ENCODE data around the gene GOLGA8A. TPM values are rescaled to one million over a fixed set of nuclear protein-coding genes. Genes with fewer than 3 reads are reported as not detected.
"Not testable (repeated sequence)": the region's sequence is repeated elsewhere in the genome, so short reads cannot be mapped to it uniquely, and the experiment has no call there.

GOLGA8A gene
- total RNA-seq, 1 experiment from 2014 or later = 37.2 TPM

DNA sequence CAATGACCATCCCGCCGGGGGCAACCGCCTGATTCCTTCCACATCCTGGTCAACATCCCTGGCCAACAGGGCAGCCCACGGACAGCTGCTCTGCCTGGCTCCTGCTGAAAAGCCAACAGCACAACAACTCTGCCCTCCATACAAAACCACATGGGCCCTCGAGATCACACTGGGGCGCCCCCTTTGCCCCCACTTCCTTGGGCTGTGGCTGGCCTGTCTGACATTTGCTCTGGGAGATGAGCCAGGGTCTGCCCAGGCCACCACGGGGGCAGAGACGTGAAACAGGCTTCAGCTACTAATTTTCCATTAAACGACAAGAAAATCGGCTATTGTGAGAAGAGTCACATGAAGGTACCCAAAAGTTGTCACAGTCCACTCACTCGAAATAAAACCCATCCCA lies 16.7 kb downstream of the GOLGA8A start:
- CTCF ChIA-PET; intact Hi-C loops (cut with micrococcal nuclease); H3K27me3 ChIP-seq (ENCODE audit: insufficient read depth, low read length); RAD21 ChIA-PET (ENCODE audit: low non-redundant PET in 1 of 2, low total read pairs in 2 of 2, uncharacterized antibody in 2 of 2, unreplicated experiment in 2 of 2); H3K9ac ChIP-seq (ENCODE audit: low read length); H3K4me3 ChIP-seq (replicated peaks in 1 of 2; ENCODE audit: low read depth in 1 of 2, low read length in 2 of 2); H3K9me3 ChIP-seq (ENCODE audit: control insufficient read depth in 1 of 2, insufficient read depth in 1 of 2, low read depth in 1 of 2, low read length in 2 of 2); H3K36me3 ChIP-seq (ENCODE audit: control insufficient read depth in 1 of 2, insufficient read depth in 2 of 2, low read length in 2 of 2); H3K4me2 ChIP-seq (ENCODE audit: low read length); DNase-seq (ENCODE audit: low read depth, low spot score); POLR2A ChIA-PET; ATAC-seq; H4K20me1 ChIP-seq (ENCODE audit: insufficient read depth); H3K27ac ChIP-seq (ENCODE audit: low read depth, low read length); BruUV-seq (replicated peaks); H3K9me2 ChIP-seq (ENCODE audit: insufficient read depth); H3K4me1 ChIP-seq (ENCODE audit: control insufficient read depth in 1 of 2, insufficient read depth in 2 of 2, low read length in 2 of 2); H2AFZ ChIP-seq (ENCODE audit: low read depth, low read length, poor library complexity, severe bottlenecking); H3K79me2 ChIP-seq (ENCODE audit: insufficient read depth, low read length): not testable (repeated sequence)

DNA sequence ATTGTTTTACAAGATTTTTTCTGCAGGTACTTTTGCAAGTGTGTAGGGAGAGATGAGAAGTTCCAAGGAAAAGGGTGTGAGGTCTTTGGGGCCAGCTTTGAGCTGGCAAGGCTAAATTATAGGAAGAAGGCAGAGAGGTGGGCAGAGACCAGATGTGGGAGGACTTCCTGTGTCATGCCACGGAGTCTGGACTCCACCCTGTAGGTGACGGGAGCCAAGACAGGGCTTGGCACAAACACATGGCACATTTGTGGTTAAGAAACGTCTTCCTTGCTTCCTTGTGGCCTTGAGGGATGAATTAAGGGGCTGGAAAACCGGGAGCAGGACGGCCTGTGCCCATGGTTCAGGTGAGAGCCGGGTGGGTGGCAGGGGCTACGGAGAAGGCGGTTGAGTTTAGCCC lies 19.2 kb downstream of the GOLGA8A start:
- H3K4me2 ChIP-seq (ENCODE audit: low read length); H3K4me3 ChIP-seq (replicated peaks in 1 of 2; ENCODE audit: low read depth in 1 of 2, low read length in 2 of 2); H3K36me3 ChIP-seq (ENCODE audit: control insufficient read depth in 1 of 2, insufficient read depth in 2 of 2, low read length in 2 of 2); BruUV-seq (replicated peaks); H3K9me2 ChIP-seq (ENCODE audit: insufficient read depth); H2AFZ ChIP-seq (ENCODE audit: low read depth, low read length, poor library complexity, severe bottlenecking); RAD21 ChIA-PET (ENCODE audit: low non-redundant PET in 1 of 2, low total read pairs in 2 of 2, uncharacterized antibody in 2 of 2, unreplicated experiment in 2 of 2); H3K27me3 ChIP-seq (ENCODE audit: insufficient read depth, low read length); POLR2A ChIA-PET; H3K27ac ChIP-seq (ENCODE audit: low read depth, low read length); H3K9me3 ChIP-seq (ENCODE audit: control insufficient read depth in 1 of 2, insufficient read depth in 1 of 2, low read depth in 1 of 2, low read length in 2 of 2); H3K4me1 ChIP-seq (ENCODE audit: control insufficient read depth in 1 of 2, insufficient read depth in 2 of 2, low read length in 2 of 2); ATAC-seq; H3K9ac ChIP-seq (ENCODE audit: low read length); DNase-seq (ENCODE audit: low read depth, low spot score); CTCF ChIA-PET; intact Hi-C loops (cut with micrococcal nuclease); H4K20me1 ChIP-seq (ENCODE audit: insufficient read depth); H3K79me2 ChIP-seq (ENCODE audit: insufficient read depth, low read length): not testable (repeated sequence)

- H4K20me1 ChIP-seq (ENCODE audit: insufficient read depth); RAD21 ChIA-PET (ENCODE audit: low non-redundant PET in 1 of 2, low total read pairs in 2 of 2, uncharacterized antibody in 2 of 2, unreplicated experiment in 2 of 2); H3K9me2 ChIP-seq (ENCODE audit: insufficient read depth); H3K79me2 ChIP-seq (ENCODE audit: insufficient read depth, low read length); H3K27me3 ChIP-seq (ENCODE audit: insufficient read depth, low read length); H3K36me3 ChIP-seq (ENCODE audit: control insufficient read depth in 1 of 2, insufficient read depth in 2 of 2, low read length in 2 of 2); H2AFZ ChIP-seq (ENCODE audit: low read depth, low read length, poor library complexity, severe bottlenecking); H3K9ac ChIP-seq (ENCODE audit: low read length); CTCF ChIA-PET; H3K4me2 ChIP-seq (ENCODE audit: low read length); DNase-seq (ENCODE audit: low read depth, low spot score); H3K9me3 ChIP-seq (ENCODE audit: control insufficient read depth in 1 of 2, insufficient read depth in 1 of 2, low read depth in 1 of 2, low read length in 2 of 2); POLR2A ChIA-PET; ATAC-seq; BruUV-seq (replicated peaks); H3K4me1 ChIP-seq (ENCODE audit: control insufficient read depth in 1 of 2, insufficient read depth in 2 of 2, low read length in 2 of 2); H3K4me3 ChIP-seq (replicated peaks in 1 of 2; ENCODE audit: low read depth in 1 of 2, low read length in 2 of 2); intact Hi-C loops (cut with micrococcal nuclease); H3K27ac ChIP-seq (ENCODE audit: low read depth, low read length): not testable (repeated sequence)
Observed at GRCh38 chr15:34409511-34409910, 28.1 kb downstream of the GOLGA8A start.

DNA sequence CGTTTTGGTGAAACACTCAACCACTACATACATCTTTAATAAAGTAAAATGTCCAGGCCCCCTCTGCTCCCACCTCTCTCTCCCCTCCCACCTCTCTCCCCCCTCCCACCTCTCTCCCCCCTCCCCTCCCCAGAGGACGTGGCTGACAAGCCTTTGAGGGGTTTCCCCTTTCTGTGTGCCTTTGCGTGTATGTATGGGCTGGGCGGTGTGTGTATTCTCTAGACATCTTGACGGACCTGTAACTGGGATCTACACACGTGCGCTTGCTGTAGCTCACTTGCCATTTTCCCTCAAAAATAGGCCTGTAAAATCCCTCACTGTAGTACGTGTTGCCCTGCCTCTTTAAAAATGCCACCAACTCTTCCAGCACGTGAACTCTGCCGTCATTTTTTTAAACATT lies 28.6 kb downstream of the GOLGA8A start:
- H3K36me3 ChIP-seq (ENCODE audit: control insufficient read depth in 1 of 2, insufficient read depth in 2 of 2, low read length in 2 of 2); ATAC-seq; H3K4me1 ChIP-seq (ENCODE audit: control insufficient read depth in 1 of 2, insufficient read depth in 2 of 2, low read length in 2 of 2); H3K79me2 ChIP-seq (ENCODE audit: insufficient read depth, low read length); H3K27ac ChIP-seq (ENCODE audit: low read depth, low read length); RAD21 ChIA-PET (ENCODE audit: low non-redundant PET in 1 of 2, low total read pairs in 2 of 2, uncharacterized antibody in 2 of 2, unreplicated experiment in 2 of 2); H3K9me3 ChIP-seq (ENCODE audit: control insufficient read depth in 1 of 2, insufficient read depth in 1 of 2, low read depth in 1 of 2, low read length in 2 of 2); H3K9ac ChIP-seq (ENCODE audit: low read length); H2AFZ ChIP-seq (ENCODE audit: low read depth, low read length, poor library complexity, severe bottlenecking); BruUV-seq (replicated peaks); H3K9me2 ChIP-seq (ENCODE audit: insufficient read depth); DNase-seq (ENCODE audit: low read depth, low spot score); intact Hi-C loops (cut with micrococcal nuclease); POLR2A ChIA-PET; H3K27me3 ChIP-seq (ENCODE audit: insufficient read depth, low read length); CTCF ChIA-PET; H3K4me2 ChIP-seq (ENCODE audit: low read length); H4K20me1 ChIP-seq (ENCODE audit: insufficient read depth); H3K4me3 ChIP-seq (replicated peaks in 1 of 2; ENCODE audit: low read depth in 1 of 2, low read length in 2 of 2): not testable (repeated sequence)

DNA sequence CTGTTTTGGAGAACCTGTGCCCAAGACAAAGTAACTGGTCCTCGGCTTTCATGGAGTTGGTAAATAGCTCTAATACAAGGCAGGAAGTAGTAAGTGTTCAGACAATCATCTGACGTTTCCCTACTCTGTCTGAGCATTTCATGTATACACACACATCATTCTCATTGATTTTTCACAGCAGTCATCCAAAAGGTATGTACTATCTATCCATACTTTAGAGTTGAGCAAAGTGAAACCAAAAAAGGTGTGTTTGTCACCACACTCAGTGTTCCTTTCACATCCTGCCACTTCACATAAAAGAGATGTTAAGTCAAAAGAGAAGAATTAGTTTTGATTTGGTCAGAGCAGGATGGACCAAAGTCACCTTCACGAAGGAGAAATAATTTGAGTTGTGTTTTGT lies 33.7 kb downstream of the GOLGA8A start:
- BruUV-seq (replicated peaks); H3K4me1 ChIP-seq (ENCODE audit: control insufficient read depth in 1 of 2, insufficient read depth in 2 of 2, low read length in 2 of 2); H3K9me3 ChIP-seq (ENCODE audit: control insufficient read depth in 1 of 2, insufficient read depth in 1 of 2, low read depth in 1 of 2, low read length in 2 of 2); H3K9me2 ChIP-seq (ENCODE audit: insufficient read depth); H3K27ac ChIP-seq (ENCODE audit: low read depth, low read length); RAD21 ChIA-PET (ENCODE audit: low non-redundant PET in 1 of 2, low total read pairs in 2 of 2, uncharacterized antibody in 2 of 2, unreplicated experiment in 2 of 2); H3K79me2 ChIP-seq (ENCODE audit: insufficient read depth, low read length); CTCF ChIA-PET; H3K27me3 ChIP-seq (ENCODE audit: insufficient read depth, low read length); DNase-seq (ENCODE audit: low read depth, low spot score); H4K20me1 ChIP-seq (ENCODE audit: insufficient read depth); POLR2A ChIA-PET; intact Hi-C loops (cut with micrococcal nuclease); H3K4me2 ChIP-seq (ENCODE audit: low read length); H3K4me3 ChIP-seq (replicated peaks in 1 of 2; ENCODE audit: low read depth in 1 of 2, low read length in 2 of 2); H2AFZ ChIP-seq (ENCODE audit: low read depth, low read length, poor library complexity, severe bottlenecking); H3K36me3 ChIP-seq (ENCODE audit: control insufficient read depth in 1 of 2, insufficient read depth in 2 of 2, low read length in 2 of 2); ATAC-seq; H3K9ac ChIP-seq (ENCODE audit: low read length): not testable (repeated sequence)
